ELR (cell line): ENCODE results near the gene SCN8A.

Source experiments
- DNase-seq: peaks from one replicate; pipeline ENCODE4 v3.0.0-alpha.2; 2015; ENCODE audit warnings: low read depth

SCN8A gene

DNA sequence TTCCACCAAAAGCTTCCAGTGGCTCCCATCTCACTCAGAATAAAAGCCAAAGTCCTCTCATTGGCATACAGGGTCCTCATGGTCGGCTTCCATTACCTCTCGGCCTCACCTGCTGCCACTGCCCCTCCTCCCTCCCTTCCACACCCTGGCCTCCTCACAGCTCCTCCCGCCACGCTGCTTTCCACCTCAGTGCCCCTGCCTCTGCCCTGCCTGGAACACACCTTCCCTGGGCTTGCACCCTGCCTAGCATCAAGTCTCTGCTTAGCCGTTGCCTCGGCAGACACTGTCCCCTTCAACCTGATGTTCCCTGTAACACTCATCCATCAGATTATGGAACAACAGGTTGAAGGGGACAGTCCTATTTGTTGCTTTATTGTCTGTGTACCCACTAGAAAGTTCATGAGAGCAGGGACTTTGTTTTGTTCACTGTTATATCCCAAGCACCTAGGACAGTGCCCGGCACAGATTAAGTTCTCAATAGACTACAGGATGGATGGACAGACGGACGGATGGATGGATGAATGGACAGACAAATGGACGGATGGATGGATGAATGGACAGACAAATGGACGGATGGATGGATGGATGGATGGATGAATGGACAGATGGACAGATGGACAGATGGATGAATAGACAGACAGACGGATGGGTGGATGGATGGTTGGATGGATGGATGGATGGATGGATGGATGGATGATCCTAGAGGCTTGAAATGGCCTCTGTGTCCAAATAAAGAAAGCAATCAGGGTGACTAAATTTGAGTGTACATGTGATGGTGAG is 242.6 kb downstream of the SCN8A start:
- DNase-seq, result no peak

DNA sequence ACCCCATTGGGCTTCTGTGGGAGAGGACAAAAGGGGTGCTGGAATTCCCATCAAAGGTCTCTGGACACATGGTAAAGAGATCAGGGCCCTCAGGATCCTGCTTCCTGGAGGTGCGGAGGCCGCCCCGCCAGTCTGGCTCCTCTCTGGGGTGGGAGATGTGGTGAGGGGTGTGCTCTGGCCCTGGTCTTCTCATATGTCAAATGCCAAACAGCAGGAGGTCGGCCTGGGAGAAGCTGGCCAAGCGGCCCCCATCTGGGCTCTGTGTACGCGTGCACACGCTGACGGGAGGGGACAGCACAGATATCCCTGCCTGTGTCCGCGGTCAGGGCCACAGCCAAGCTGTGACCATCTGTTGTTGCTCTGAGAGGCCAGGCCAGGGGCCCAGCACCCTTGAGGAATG is 243.4 kb downstream of the SCN8A start:
- DNase-seq, result no peak

DNA sequence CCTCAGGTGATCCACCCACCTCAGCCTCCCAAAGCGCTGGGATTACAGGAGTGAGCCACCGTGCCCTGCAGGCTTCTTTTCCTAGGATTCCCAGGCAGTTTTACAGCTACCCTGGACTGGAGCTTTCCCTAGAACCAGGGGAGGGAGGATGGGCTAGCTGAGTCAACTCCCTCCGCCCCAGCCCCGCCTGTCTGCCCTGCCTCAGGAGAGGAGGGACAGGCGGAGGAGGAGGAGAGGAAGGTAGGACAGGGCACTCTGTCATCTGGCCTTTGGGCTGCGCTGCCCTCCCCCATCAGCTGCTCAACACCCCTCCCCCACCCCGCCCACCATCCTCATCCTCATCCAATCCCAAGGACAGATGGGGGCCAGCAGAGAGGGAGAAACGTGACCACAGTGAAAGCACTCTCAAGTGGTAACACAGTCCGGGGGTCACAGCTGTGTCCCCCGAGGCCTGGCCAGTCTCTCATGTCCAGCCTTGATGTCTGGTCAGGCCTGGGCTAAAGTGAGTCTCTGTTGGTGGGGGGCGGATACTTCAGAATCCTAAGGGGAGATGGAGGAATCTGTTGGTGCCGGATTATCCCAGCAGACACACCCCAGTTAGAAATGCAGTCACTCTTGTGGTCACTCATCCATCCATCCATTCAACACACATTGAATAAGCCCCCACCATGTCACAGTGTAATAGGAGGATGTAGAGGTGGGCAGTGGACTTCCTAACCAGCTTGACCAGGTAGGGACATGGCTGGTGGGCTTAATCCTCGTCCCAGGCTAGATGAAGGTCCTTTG is 245.2 kb downstream of the SCN8A start:
- peak; percentile 23 for DNase-seq

DNA sequence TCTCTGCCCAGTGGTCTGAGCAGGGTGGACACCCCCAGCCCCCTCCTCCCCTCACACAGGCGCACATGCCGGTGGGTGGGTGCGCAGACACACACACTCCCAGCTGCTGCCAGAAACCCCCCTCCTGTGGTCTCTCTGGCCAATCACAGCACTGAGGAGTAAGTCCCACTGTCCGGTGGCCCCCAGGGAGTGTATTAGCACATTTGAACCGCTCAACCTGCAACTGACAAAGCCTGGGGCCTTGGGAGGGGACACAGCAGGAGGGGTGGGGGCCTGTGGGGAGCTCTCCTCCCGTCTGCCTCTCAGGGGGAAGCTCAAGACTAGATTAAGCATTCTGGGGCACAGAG is 245.8 kb downstream of the SCN8A start:
- DNase-seq, result no peak

DNA sequence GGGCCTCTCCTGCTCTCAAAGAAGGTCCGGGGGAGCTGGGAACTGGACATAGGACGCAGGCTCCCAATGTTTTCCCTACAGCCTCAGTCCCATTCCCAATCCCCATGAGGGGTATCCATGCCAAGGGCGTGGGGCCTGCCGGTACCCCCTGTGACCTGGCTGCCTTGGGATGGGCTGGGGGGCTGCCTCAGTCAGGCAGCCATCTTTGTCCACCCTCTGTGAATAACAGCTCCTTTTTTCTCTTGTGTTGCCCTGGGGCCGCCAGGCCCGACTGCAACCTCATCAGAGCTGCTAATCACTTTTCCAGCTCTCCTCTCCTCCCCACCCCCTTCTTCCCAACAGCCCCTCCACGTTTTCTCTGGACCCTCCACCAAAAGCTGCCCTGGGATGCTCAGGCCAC is 246.3 kb downstream of the SCN8A start:
- DNase-seq, result no peak

DNA sequence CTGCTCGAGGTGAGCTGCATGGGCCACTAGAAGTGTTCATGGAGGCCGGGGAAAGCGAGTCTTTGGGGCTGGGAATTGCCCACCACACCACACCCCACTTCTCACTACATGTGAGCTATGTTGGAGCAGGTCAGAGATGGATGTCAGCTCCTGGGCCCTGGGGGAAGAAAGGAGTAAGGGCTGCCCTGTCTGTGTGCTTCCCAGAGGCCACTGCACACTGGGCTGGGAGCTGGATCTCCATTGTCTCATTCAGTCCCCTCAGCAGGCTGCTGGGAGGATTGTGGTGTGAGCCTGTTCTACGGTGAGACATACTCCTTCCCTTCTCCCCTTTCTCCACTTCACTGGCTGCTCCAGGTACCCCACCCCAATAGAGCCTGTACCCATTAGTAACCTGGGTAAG is 247.0 kb downstream of the SCN8A start:
- no peak for DNase-seq

DNA sequence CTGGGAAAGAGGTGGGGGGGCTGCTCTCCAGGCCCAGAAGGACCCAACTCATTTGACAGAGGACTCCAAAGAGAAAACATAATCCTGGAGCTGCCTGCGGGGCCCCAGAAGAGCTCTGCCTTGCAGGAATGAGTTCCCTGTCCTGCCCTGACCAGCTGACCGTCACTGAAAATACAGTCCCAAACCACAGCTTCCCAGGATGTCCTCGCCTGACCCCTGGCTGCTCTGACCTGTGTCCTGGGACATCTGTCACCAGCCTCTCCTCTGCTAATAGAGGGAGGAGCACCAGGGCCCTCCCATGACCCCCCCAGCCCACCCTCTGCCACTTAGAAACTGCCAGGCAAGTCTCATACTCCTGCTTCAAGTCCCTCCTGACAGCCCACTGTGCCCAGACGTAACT is 247.7 kb downstream of the SCN8A start:
- DNase-seq, result no peak

DNA sequence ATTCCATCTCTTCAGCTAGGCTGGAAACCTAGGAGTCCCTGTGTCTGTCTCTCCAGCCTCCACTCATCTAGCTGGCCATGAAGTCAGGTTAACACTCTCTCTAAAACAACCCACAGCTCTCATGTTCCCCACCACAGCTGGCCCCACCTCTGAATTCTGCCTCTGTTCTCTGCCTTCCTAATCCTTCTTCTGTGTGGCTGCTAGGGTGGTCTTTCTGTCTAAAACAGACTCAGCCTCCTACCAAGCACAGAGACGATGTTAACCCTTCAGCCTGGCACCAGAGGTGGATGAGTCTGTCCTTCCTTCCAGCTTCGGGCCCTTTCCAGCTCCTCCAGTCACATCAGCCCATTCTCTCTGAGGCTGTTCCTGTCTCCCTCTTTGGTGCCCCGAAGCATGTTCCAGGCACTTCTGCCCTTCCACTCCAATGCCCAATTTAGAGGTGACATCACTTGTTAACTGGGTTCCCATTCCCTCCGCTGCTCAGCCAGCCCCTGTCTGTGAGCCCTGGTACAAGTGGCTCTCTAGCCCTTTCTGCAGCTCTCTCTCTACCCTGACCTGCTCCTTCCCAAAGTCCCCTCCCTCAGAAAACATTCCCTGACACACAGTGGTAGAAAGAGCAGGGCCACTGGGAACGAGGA is 248.4 kb downstream of the SCN8A start:
- DNase-seq, result no peak

DNA sequence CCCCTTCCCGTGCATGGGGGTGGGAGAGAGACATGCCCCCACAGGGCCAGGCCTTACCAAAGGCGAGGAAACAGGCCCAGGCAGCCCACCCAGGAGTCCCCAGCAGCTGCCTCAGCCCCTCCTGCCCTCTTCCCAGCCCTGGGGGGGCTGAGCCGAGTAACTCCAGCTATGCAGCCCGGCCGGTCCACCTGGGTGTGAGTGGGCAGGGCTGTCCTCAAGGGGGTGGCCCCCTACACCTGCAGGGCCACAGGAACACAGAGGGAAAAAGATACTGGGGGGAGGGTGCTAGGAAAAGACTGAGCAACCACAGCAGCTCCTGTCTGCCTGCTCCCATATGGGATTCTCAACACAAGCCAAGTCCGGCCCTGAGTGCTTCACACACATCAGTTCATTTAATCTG is 249.9 kb downstream of the SCN8A start:
- DNase-seq, result no peak

DNA sequence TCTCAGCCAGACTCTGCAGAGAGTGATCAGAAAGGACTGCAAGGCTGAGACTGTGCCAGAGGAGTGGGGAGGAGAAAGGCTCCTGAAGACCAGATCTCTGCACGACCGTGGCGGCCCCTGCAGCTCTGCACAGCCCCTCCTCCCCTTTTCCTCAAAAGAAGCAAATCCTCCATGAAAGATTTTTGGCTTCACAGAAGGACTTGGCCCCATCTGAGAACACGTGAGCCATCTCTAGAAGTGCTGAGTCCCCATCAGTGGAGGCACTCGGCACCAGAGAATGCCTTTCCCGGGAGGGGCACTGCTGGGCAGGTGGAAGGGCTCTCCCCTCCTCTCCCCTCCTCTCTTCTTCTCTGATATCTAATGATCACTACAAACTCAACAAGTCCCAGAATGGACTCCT is 250.7 kb downstream of the SCN8A start:
- no peak for DNase-seq

DNA sequence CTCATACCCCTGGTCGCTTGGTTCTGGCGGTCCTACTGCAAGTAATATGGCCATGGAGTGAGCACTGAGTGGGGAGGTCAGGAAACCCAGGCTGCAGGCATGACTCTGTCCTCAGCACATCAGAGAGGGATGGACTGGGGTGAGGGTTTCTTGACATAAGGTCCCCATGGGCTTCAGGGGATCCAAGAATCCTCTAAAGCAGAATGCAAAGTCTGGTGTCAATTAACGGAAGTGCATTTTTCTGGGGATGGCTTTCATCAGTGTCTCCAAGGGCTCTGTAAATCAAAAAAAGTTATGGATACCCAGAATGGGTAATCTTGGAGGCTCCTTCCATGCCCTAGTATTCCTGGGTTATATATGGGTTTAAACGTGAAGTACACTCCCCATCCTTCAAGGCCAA is 253.8 kb downstream of the SCN8A start:
- DNase-seq, result no peak

DNA sequence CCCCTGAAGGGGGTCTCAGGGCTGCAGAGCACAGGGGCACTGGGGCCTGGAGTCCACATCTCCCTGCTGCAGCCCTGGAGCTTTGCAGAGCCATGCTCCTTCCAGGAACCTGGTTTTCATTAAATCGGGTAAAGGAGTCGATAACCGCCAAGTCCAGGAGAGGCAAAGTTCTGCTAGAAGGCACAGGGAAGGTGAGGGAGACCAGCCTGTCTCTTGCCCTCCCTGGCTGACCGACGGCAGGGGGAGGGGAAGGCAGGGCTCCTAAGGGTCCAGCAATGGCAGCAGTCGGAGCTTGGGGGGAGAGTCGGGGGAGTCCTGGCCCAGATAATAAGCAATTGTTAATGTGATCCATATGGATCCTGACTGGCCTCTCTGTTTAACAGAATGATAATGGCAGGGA is 254.4 kb downstream of the SCN8A start:
- no peak for DNase-seq

DNA sequence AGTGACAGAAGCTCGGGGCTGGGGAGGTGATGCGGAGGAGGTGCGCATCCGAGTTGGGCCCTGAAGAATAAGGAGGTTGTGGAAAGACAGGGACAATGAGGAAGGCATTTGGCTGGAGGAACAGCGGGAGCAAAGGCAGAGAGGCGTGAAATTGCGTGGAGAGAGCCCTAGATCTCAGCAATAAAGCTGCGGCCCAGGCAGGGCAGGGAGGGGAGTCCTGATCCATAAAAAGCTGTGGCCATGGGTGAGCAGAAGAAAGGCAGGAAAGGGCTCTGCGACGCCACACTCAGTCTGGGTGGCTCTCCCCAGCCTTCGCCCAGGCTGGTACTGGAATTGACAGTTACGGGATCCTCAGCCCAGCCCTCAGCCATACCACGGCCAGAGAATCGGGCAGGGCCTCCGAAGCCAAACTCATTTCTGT is 255.2 kb downstream of the SCN8A start:
- DNase-seq, result no peak

DNA sequence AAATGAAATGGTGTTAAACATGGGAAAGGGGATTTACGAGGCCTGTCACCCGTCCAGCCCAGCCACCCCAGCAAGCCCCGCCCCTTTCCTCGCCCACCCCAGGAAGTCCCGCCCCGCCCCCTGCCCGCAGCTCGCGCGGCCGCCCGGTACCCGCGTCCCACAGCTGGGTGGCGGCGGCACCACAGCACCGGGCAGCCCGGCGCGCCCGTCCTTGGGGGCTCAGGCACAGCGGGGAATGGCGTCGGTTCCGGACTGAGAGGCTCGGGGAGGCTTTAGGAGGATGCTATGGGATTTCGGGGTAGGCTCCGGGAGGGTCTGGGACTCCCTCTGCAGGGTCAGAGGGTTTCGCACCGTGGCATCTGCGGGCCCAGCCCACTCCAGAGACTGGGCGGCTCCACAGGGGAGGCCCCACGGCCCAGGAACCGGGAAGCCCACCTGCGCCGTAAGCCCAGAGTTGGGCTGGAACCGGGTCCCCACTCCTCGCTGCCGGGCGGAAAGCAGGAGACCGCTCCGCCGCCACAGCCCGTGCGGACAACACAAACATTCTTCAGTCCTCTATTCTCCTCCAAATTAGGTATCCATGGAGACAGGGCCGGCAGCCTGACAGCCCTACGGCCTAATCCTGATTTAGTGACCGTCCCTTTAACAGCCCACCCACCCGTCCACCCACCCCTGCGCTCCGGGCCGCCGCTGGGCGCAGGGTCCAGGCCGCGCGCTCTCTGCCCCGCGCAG is 256.0 kb downstream of the SCN8A start:
- peak; percentile 36 for DNase-seq

DNA sequence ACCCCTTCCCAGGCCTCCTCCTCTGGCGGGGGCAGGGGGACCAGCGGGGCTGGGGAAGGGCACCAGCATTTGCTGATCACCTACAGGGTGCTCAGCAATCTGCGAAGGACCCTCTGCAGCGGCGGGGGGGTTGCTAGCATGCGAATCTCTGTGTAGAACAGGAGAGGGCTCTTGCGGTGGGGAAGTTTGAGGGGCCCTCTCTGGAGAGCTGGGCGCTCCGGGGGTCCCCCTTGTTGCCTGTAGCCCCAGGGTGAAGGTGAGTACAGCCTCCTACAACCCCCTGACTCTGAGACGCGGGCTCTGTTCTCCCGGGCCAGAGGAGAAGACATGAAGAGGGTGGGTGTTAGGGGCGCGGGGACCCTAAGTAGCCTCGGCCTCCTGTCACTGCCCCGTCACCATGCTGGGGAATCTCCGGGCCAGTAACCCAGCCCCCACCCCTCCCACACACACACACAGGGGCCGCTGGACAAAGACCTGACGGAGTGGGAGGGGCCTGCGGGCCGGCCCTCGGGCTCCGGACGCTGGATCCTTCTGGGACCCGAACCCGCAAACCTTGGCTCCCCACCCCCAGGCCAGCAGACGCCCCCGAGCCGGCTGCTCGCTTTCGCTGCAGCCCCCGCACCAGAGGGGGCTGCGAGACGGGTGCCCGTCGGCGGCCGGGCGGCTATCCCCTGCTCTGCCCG is 256.8 kb downstream of the SCN8A start:
- peak; percentile 30 for DNase-seq

DNA sequence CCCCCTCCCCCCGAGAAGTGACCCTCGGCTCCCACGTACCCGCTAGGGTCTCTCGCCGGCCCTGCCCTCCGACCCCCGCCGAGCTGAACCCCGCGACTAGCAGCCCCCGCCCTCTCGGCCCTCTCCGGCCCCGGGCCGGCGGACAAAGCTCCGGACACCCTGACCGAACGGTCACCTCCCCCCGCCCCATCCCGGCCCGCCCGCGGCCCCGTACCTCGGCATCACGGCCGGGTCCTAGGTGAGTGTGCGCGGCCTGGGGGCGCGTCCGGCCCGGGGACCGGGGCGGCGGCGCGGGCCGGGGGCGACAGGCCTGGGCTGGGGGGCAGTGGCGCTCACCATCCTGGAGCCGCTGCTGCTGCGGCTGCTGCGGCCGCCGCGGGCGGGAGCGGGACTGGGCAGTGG is 257.3 kb downstream of the SCN8A start, which contains the start of gene FIGNL2:
Gene FIGNL2, minus strand, starts transcription at position 393 of the 402 bp plus-strand sequence. CDS start 26,305 bp downstream, outside the sequence.
- DNase-seq, result no peak

DNA sequence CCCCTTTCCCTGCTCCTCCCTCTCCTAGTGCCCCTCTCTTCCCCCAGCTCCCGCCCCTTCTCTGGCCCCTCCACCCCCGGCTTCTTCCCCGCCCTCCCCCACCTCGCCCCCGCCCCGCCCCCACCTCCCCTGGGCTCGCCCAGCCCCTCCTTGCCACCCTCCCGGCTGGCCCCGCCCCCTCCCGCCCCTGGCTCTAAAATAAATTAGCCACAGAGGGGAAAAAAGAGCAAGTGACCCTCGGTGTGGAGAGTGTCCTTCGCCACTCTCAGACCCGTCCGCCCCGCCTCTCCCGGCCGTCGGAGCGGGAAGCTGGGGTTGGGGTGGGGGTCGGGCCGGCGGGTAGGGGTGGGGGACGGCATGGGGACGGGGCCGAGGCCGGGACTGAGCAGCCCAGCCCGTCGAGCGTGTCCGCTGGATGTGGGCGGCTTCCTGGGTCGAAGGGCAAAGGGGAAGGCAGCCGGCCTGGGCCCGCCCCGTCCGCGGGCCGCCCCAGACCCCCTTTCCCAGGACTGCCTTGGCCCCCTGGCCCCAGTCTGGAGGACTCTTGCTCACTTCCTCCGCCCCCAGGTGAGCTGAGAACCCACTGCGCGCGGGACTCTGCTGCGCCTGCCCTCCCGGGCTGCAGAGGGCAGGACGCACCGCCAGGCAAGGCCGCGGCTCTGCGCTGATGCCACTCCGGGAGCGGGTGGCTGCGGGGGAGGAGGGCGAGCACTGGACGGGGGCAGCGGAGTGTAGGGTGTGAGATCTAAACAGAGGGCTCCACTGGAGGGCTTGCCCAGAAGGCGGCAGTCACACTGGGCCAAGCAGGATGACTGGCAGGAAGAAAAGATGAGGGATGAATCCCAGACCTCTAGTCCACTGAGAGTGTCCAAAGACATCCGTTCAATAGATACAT is 258.1 kb downstream of the SCN8A start:
- no peak for DNase-seq

DNA sequence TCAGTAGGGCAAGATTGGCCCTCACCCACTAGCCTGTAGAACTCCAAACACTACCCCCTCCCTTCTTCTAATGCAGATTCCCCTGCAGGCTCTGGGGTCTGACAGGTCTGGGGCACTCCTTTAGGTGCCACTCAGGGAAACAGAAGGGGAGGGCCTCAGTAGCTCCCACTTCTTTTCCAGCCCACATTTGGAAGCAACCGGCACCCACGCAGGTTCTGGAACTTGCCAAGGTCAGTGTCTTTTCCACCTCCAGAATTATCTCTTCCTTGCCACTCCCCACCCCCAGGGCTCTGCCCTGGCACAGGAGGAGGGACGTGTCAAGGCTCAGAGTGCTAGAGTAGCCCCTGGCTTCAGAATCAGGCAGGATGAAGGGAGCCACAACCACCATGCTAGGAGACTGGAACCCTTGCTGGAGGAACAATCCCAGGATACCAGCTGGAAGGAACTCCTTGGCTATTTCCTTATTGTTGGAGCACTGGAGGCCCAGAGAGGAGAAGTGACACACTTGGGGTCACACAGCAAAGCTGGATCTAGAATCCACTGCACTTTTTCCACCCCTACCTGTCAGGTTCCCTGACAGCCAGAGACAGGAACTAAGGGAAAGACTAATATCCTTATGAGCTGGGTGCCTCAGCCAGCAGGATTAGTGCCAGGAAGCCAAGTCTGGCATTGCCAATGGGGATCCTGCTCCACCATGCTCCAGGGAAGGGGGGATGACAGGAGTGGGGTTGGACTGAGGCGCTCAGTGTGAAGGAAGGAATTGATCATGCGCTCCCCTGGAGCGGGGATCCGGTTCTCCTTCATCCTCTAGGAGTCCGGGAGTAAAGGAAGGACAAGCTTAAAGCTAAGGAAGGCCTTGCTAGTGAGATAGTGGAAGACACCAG is 259.3 kb downstream of the SCN8A start:
- no peak for DNase-seq

DNA sequence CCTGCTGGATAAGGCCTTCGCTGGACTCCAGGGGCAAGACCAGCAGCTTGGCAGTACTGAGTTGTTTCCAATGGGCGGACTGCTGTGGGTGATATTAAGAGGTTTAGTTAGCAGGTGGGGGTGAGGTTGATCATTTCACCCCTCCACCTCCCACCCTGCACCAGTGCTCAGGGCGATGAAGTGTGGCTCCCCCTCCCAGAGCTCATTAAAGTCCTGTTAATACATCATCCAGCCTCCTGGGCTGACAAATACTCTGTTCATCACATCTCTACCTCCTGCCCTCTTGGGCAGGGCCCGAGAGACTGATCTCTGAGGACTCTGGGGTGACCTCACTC is 259.9 kb downstream of the SCN8A start:
- no peak for DNase-seq
